ENCODE measurements around the gene PRSS36. TPM values are rescaled to one million over a fixed set of nuclear protein-coding genes. Genes with fewer than 3 reads are reported as not detected.

Gene PRSS36
- total and polyA plus RNA-seq, 9 of the 15 experiments (the other 6 are each of a cell fraction or from before 2014, with no cell fraction given) = 0.09 to 1.2 (median 0.54) TPM; not detected in 2

DNA sequence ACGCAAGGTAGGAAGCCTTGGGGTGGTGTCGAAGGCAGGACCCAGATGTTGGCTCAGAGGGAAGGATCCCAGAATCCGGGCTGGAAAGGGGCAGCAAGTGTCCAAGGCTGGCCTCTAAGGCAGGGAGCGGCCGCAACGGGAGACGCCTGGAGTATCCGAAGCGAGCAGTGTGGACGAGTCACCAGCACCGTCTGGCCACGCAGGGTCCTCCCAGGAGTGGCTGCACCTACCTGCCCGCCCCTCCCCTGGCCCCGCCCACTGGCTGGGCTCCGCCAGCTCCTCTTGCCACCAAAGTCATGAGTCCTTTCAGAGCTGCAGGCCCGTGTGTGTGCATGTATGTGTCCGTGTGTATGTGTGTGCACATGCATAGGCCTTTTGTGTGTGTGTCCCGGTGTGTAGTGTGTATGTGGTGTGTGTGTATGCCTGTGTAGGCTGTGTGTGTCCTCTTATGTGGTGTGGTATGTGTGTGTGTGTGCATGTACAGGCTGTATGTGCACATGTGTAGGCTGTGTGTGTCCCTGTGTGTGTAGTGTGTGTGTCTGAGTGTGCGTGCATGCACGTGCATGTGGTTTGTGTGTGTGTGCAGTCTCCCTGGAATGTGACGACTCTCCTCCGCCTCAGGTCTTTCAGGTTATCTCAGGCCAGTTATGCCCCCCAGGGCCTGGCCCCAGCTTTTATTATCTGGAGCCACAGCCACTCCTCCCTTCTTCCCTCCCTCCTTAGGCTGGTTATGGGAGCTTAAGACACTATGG lies 14.2 kb downstream of the PRSS36 start, which contains the start of gene PRSS8 (continued):
- TF ChIP-seq, protein P1, sequence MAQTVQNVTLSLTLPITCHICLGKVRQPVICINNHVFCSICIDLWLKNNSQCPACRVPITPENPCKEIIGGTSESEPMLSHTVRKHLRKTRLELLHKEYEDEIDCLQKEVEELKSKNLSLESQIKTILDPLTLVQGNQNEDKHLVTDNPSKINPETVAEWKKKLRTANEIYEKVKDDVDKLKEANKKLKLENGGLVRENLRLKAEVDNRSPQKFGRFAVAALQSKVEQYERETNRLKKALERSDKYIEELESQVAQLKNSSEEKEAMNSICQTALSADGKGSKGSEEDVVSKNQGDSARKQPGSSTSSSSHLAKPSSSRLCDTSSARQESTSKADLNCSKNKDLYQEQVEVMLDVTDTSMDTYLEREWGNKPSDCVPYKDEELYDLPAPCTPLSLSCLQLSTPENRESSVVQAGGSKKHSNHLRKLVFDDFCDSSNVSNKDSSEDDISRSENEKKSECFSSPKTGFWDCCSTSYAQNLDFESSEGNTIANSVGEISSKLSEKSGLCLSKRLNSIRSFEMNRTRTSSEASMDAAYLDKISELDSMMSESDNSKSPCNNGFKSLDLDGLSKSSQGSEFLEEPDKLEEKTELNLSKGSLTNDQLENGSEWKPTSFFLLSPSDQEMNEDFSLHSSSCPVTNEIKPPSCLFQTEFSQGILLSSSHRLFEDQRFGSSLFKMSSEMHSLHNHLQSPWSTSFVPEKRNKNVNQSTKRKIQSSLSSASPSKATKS (CRISPR knock-in tag; IDR thresholded peaks at IDR 0.05) = no peak
- TF ChIP-seq, protein P2, sequence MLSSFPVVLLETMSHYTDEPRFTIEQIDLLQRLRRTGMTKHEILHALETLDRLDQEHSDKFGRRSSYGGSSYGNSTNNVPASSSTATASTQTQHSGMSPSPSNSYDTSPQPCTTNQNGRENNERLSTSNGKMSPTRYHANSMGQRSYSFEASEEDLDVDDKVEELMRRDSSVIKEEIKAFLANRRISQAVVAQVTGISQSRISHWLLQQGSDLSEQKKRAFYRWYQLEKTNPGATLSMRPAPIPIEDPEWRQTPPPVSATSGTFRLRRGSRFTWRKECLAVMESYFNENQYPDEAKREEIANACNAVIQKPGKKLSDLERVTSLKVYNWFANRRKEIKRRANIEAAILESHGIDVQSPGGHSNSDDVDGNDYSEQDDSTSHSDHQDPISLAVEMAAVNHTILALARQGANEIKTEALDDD (IDR thresholded peaks at IDR 0.05) = no peak
- TF ChIP-seq, protein P3, sequence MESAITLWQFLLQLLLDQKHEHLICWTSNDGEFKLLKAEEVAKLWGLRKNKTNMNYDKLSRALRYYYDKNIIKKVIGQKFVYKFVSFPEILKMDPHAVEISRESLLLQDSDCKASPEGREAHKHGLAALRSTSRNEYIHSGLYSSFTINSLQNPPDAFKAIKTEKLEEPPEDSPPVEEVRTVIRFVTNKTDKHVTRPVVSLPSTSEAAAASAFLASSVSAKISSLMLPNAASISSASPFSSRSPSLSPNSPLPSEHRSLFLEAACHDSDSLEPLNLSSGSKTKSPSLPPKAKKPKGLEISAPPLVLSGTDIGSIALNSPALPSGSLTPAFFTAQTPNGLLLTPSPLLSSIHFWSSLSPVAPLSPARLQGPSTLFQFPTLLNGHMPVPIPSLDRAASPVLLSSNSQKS (CRISPR knock-in tag; IDR thresholded peaks at IDR 0.05) = no peak
- TF ChIP-seq MCM2 (IDR thresholded peaks at IDR 0.05; ENCODE audit: low read depth) (no peak), BCOR (IDR thresholded peaks at IDR 0.05) (no peak), GATAD2A (IDR thresholded peaks at IDR 0.05) (no peak), ZNF830 (CRISPR knock-in tag; IDR thresholded peaks at IDR 0.05) (no peak), RAD51 (IDR thresholded peaks at IDR 0.05; ENCODE audit: borderline replicate concordance, low read depth) (no peak), CCAR2 (IDR thresholded peaks at IDR 0.05; ENCODE audit: low read depth, low read length) (no peak), KDM4B (IDR thresholded peaks at IDR 0.05; ENCODE audit: borderline replicate concordance in 2 of 2, low read depth in 1 of 2) (no peak), ZBTB2 (IDR thresholded peaks at IDR 0.05) (0 out of 2 replicates have a peak, but pooled peaks have one; percentile 35), ZNF785 (CRISPR knock-in tag; IDR thresholded peaks at IDR 0.05) (no peak)
- TF ChIP-seq, protein P4, sequence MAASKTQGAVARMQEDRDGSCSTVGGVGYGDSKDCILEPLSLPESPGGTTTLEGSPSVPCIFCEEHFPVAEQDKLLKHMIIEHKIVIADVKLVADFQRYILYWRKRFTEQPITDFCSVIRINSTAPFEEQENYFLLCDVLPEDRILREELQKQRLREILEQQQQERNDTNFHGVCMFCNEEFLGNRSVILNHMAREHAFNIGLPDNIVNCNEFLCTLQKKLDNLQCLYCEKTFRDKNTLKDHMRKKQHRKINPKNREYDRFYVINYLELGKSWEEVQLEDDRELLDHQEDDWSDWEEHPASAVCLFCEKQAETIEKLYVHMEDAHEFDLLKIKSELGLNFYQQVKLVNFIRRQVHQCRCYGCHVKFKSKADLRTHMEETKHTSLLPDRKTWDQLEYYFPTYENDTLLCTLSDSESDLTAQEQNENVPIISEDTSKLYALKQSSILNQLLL (CRISPR knock-in tag; IDR thresholded peaks at IDR 0.05; ENCODE audit: borderline replicate concordance) = no peak
- TF ChIP-seq, protein P5, sequence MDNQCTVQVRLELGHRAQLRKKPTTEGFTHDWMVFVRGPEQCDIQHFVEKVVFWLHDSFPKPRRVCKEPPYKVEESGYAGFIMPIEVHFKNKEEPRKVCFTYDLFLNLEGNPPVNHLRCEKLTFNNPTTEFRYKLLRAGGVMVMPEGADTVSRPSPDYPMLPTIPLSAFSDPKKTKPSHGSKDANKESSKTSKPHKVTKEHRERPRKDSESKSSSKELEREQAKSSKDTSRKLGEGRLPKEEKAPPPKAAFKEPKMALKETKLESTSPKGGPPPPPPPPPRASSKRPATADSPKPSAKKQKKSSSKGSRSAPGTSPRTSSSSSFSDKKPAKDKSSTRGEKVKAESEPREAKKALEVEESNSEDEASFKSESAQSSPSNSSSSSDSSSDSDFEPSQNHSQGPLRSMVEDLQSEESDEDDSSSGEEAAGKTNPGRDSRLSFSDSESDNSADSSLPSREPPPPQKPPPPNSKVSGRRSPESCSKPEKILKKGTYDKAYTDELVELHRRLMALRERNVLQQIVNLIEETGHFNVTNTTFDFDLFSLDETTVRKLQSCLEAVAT (IDR thresholded peaks at IDR 0.05) = peak; percentile 86 to 89; a peak in 3 of 4 replicates

All from K562 (cell line).